H7 (cell line): ENCODE results near the gene NOL6. TPM values are rescaled to one million over a fixed set of nuclear protein-coding genes. Genes with fewer than 3 reads are reported as not detected.
"Not testable (repeated sequence)": the region's sequence is repeated elsewhere in the genome, so short reads cannot be mapped to it uniquely, and the experiment has no call there.

Experiments used
- DNase-seq: peaks from one replicate; pipeline ENCODE4 v3.0.0; 2012
- H3K27me3 ChIP-seq: 2 replicates; pipeline ENCODE4 v1.6.0; 2011; ENCODE audit warnings: mild to moderate bottlenecking, low read length; ENCODE audit not compliant: control insufficient read depth, insufficient read depth
- H3K36me3 ChIP-seq: replicated peaks from 2 replicates; pipeline ENCODE4 v1.5.1; 2011; ENCODE audit warnings: low read length; ENCODE audit not compliant: control insufficient read depth, insufficient read depth
- H3K4me3 ChIP-seq: 2 replicates; pipeline ENCODE4 v1.5.1; 2011; ENCODE audit warnings: low read depth, mild to moderate bottlenecking, control low read depth, low read length, moderate library complexity; ENCODE audit not compliant: insufficient read depth
- total RNA-seq: library from RNA; depleted of rRNA; stranded (reverse); fragments of >200 nt; shearing (Covaris generic); gene quantifications from 2 replicates; pipeline ENCODE4 v1.2.3, GENCODE V29; 2014; rRNA removed

Gene NOL6
- total RNA-seq: 53.9 and 59.7 TPM in 2 replicates

GRCh38 chr9:33473643-33474352 is at the start of gene NOL6:
NOL6 (minus strand) TSS chr9:33473924; CDS start chr9:33473842, 82 bp downstream.
- Histone ChIP-seq H3K4me3 (peak within 1 kb of the TSS; percentile 94), H3K36me3 (peaks cover 24% of the 10 kb centered on the region), H3K27me3 (no peaks in the 10 kb centered on the region)
- DNase-seq: peak; percentile 97

GRCh38 chr9:33521861-33522260 is 48.1 kb upstream of the NOL6 start:
- DNase-seq, H3K4me3 ChIP-seq, H3K36me3 ChIP-seq, H3K27me3 ChIP-seq: not testable (repeated sequence)

GRCh38 chr9:33517934-33518577 is 44.3 kb upstream of the NOL6 start:
- not testable (repeated sequence) for H3K27me3 ChIP-seq, DNase-seq, H3K4me3 ChIP-seq, H3K36me3 ChIP-seq

GRCh38 chr9:33517373-33517772 is 43.6 kb upstream of the NOL6 start:
- Histone ChIP-seq H3K36me3 (no peaks in the 10 kb centered on the region), H3K27me3 (no peaks in the 10 kb centered on the region), H3K4me3 (no peak overlapping the region)
- peak; percentile 27 for DNase-seq

- H3K27me3 ChIP-seq, H3K36me3 ChIP-seq, DNase-seq, H3K4me3 ChIP-seq: not testable (repeated sequence)
These were observed 42.7 kb upstream of the NOL6 start for GRCh38 chr9:33516397-33516796.

- H3K4me3 ChIP-seq, DNase-seq: not testable (repeated sequence)
These were observed 41.7 kb upstream of the NOL6 start for GRCh38 chr9:33515342-33515995.

GRCh38 chr9:33512535-33512934 is 38.8 kb upstream of the NOL6 start:
- not testable (repeated sequence) for DNase-seq, H3K27me3 ChIP-seq, H3K4me3 ChIP-seq, H3K36me3 ChIP-seq

More at GRCh38 chr9:33515342-33515995, 41.7 kb upstream of the NOL6 start:
- not testable (repeated sequence) for H3K36me3 ChIP-seq, H3K27me3 ChIP-seq

GRCh38 chr9:33511184-33511517 is 37.4 kb upstream of the NOL6 start:
- H3K4me3 ChIP-seq: peak overlapping the region; percentile 47
- not testable (repeated sequence) for DNase-seq, H3K27me3 ChIP-seq, H3K36me3 ChIP-seq

- peak; percentile 58 for DNase-seq
- Histone ChIP-seq H3K4me3 (peak overlapping the region; percentile 47), H3K27me3 (no peaks in the 10 kb centered on the region; the same call in 1 of the 2 replicates), H3K36me3 (no peaks in the 10 kb centered on the region)
These were observed 36.8 kb upstream of the NOL6 start for GRCh38 chr9:33510262-33511183.

- Histone ChIP-seq H3K4me3 (no peak overlapping the region), H3K27me3 (no peaks in the 10 kb centered on the region; the same call in 1 of the 2 replicates), H3K36me3 (no peaks in the 10 kb centered on the region)
- DNase-seq: no peak
These were observed 33.1 kb upstream of the NOL6 start for GRCh38 chr9:33506626-33507370.

GRCh38 chr9:33498387-33498786 is 24.7 kb upstream of the NOL6 start:
- Histone ChIP-seq H3K27me3 (no peaks in the 10 kb centered on the region), H3K4me3 (no peak overlapping the region), H3K36me3 (no peaks in the 10 kb centered on the region)
- DNase-seq: no peak

GRCh38 chr9:33493819-33494218 is 20.1 kb upstream of the NOL6 start:
- H3K36me3 ChIP-seq, DNase-seq, H3K27me3 ChIP-seq, H3K4me3 ChIP-seq: not testable (repeated sequence)

- DNase-seq: no peak
- Histone ChIP-seq H3K27me3 (no peaks in the 10 kb centered on the region), H3K4me3 (no peak overlapping the region), H3K36me3 (no peaks in the 10 kb centered on the region)
These were observed 15.3 kb upstream of the NOL6 start for GRCh38 chr9:33489066-33489465.

- not testable (repeated sequence) for H3K36me3 ChIP-seq, H3K27me3 ChIP-seq, DNase-seq, H3K4me3 ChIP-seq
These were observed 11.6 kb upstream of the NOL6 start for GRCh38 chr9:33485312-33485711.
